Measurements from ENCODE around the gene SERTM1. TPM values are rescaled to one million over a fixed set of nuclear protein-coding genes. Genes with fewer than 3 reads are reported as not detected.

SERTM1 gene
- not detected in 2 replicates for total RNA-seq

DNA sequence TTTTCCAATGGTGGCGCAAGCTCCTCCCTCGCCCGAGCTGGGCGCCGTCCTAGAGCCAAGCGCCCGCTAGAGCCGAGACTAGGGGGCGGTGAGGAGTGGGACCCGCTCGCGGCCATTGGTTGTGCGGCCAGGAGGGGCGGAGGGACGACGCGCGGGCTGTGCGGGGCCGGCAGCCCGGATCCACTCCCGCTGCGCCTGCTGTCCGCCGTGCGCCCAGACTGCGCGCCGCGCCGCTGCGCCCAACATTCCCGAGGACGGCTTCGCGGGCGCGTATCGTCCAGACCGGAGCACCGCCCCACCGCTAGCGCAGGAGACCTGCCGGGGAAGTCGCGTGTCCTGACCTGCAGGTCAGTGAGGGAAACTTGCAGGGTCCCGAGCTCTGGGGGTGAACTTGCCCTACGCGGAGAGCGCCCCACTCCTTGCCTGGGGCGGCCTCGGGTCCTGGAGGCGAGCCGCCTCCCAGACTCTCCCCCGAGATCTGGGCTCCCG is at the start of gene SERTM1:
SERTM1 (plus strand) TSS at position 183 of the 489 bp plus-strand sequence. CDS start 21,059 bp downstream, outside the sequence.

Other genes starting within 250 kb of the SERTM1 start
- gene CCNA1, start 241.5 kb upstream of the SERTM1 start, total RNA-seq, result 0.20 and 0.73 TPM in 2 replicates
- gene RFXAP, start 145.2 kb downstream of the SERTM1 start, total RNA-seq, result 1.1 and 1.8 TPM in 2 replicates
- 1.8 and 2.2 TPM in 2 replicates for gene SMAD9, start 246.2 kb downstream of the SERTM1 start, total RNA-seq